MCF 10A (cell line): ENCODE results near the gene DRG2. TPM values are rescaled to one million over a fixed set of nuclear protein-coding genes. Genes with fewer than 3 reads are reported as not detected.

Experiments
- BruUV-seq: library from RNA; stranded (reverse); fragments of 400-500 nt; replicated peaks from 2 replicates; lab custom pipeline; 2021; lab: Mats Ljungman, UMichigan
- CTCF ChIA-PET: fragments of 300-600 bp; sonication (Branson Sonifier 250); formaldehyde crosslinking; extraction: SDS; loops from one replicate; lab custom pipeline; 2021; ENCODE audit warnings: antibody characterized with exemption, inconsistent platforms; lab: Yijun Ruan, JAX
- POLR2A ChIA-PET: fragments of 300-600, 350-650 bp; sonication (Branson Sonifier 250); formaldehyde crosslinking; extraction: SDS; loops from one replicate; lab custom pipeline; 2020; ENCODE audit warnings: antibody characterized with exemption, inconsistent platforms; lab: Yijun Ruan, JAX
- DNase-seq: peaks from one replicate; pipeline ENCODE4 v3.0.0-alpha.2; 2018; ENCODE audit not compliant: unreplicated experiment
- H3K27ac Mint-ChIP-seq: one replicate; pipeline ENCODE4 v1.8.0; 2022; ENCODE audit warnings: mild to moderate bottlenecking, low read depth, mixed read lengths; ENCODE audit not compliant: unreplicated experiment
- H3K27me3 Mint-ChIP-seq: one replicate; pipeline ENCODE4 v1.8.0; 2022; ENCODE audit warnings: mixed read lengths; ENCODE audit not compliant: insufficient read depth, unreplicated experiment
- H3K36me3 Mint-ChIP-seq: one replicate; pipeline ENCODE4 v1.8.0; 2022; ENCODE audit warnings: mild to moderate bottlenecking, moderate library complexity, mixed read lengths; ENCODE audit not compliant: insufficient read depth, unreplicated experiment
- H3K4me1 Mint-ChIP-seq: one replicate; pipeline ENCODE4 v1.8.0; 2022; ENCODE audit warnings: mixed read lengths; ENCODE audit not compliant: insufficient read depth, unreplicated experiment
- H3K4me3 Mint-ChIP-seq: one replicate; pipeline ENCODE4 v1.8.0; 2022; ENCODE audit warnings: mild to moderate bottlenecking, moderate library complexity, mixed read lengths; ENCODE audit not compliant: unreplicated experiment
- H3K9me3 Mint-ChIP-seq: one replicate; pipeline ENCODE4 v1.8.0; 2022; ENCODE audit warnings: mixed read lengths; ENCODE audit not compliant: unreplicated experiment
- intact Hi-C: fragments of 100-400 bp; cut with micrococcal nuclease; formaldehyde crosslinking; loops from 2 replicates; pipeline ENCODE4 v1.14.1; 2022
- total RNA-seq: library from RNA; stranded (reverse); gene quantifications from 2 replicates; pipeline ENCODE4 v1.2.3, GENCODE V29; 2022
- TF ChIP-seq, protein P1 (sequence below): fragments of 200-600 bp; IDR thresholded peaks from one replicate; pipeline ENCODE4 v1.8.0; 2022; ENCODE audit warnings: antibody characterized with exemption, mild to moderate bottlenecking; ENCODE audit not compliant: unreplicated experiment

Gene DRG2
- total RNA-seq, 1 experiment from 2014 or later, result 39.5 TPM

DNA sequence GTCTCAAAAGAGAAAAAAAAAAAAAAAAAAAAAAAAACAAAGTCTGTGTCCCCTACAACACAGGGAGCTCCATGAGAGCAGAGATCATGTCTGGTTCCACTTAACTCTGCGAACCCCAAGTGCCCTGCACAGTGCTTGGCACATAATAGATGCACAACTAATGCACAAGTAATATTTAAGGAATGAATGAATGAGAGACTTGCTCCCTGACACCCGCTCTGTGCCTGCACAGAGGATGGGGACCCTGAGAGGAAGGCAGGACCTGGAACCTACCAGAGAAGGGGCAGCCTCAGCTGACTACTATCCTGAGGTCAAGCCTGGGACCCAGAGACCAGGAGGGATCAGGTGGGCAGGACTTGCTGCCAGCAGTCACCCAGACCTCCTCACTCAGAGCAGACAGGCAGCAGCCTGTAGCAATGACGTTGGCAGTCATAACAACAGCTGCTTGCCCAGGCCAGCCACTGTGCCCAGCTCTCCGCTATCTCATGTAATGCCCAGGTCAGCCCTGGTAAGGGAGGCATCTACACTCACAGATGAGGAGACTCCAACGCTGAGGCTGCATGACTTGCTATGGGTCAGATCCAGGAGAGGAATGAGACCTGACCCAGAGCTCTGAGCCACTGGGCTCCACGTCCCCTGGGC lies 23.7 kb downstream of the DRG2 start:
- Mint-ChIP-seq H3K4me3 (no peak overlapping the region), H3K9me3 (no peaks in the 10 kb centered on the region), H3K4me1 (no peaks in the 10 kb centered on the region), H3K27ac (no peak overlapping the region), H3K27me3 (no peaks in the 10 kb centered on the region), H3K36me3 (peaks cover 9% of the 10 kb centered on the region)
- CTCF ChIA-PET, result interaction anchor here (0.6 to 1.0 kb wide), 2 partner anchors 98 to 1402 kb away, joined by 3 read pairs; no protein-coding TSS in a partner anchor
- POLR2A ChIA-PET, result interaction anchor here (1.5 kb wide), 1 partner anchor 13 kb away, joined by 3 read pairs; no protein-coding TSS in a partner anchor
- DNase-seq, result no peak
- no TSS peak for BruUV-seq
- intact Hi-C loops, result no loop called here
- TF ChIP-seq, protein P1, sequence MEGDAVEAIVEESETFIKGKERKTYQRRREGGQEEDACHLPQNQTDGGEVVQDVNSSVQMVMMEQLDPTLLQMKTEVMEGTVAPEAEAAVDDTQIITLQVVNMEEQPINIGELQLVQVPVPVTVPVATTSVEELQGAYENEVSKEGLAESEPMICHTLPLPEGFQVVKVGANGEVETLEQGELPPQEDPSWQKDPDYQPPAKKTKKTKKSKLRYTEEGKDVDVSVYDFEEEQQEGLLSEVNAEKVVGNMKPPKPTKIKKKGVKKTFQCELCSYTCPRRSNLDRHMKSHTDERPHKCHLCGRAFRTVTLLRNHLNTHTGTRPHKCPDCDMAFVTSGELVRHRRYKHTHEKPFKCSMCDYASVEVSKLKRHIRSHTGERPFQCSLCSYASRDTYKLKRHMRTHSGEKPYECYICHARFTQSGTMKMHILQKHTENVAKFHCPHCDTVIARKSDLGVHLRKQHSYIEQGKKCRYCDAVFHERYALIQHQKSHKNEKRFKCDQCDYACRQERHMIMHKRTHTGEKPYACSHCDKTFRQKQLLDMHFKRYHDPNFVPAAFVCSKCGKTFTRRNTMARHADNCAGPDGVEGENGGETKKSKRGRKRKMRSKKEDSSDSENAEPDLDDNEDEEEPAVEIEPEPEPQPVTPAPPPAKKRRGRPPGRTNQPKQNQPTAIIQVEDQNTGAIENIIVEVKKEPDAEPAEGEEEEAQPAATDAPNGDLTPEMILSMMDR, result no peak

DNA sequence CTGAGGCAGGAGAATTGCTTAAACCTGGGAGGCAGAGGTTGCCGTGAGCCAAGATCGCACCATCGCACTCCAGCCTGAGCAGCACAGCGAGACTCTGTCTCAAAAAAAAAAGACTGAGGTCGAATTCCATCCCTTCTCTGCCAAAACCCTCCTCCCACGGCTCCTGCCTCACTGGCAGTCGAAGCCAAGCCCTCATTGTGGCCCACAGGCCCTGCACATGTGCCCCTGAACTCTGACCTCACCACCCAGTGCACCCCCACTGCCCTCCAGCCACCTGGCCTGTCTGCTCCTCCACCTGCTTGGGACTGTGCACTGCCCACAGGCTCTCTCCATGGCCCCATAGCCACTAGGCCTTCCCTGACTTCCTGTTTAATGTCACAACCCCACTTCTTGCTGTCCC lies 27.8 kb downstream of the DRG2 start:
- no peak overlapping the region for H3K4me3 Mint-ChIP-seq
- TF ChIP-seq, protein P1, result no peak
- no peaks in the 10 kb centered on the region for H3K36me3 Mint-ChIP-seq
- no peaks in the 10 kb centered on the region for H3K4me1 Mint-ChIP-seq
- H3K9me3 Mint-ChIP-seq, result peaks cover 7% of the 10 kb centered on the region
- no peak overlapping the region for H3K27ac Mint-ChIP-seq
- BruUV-seq, result no TSS peak
- no peak for DNase-seq
- intact Hi-C loops, result no loop called here
- ChIA-PET POLR2A (no interaction called here), CTCF (interaction anchor here (0.7 kb wide), 1 partner anchor 21 kb away, joined by 3 read pairs; no protein-coding TSS in a partner anchor)
- no peaks in the 10 kb centered on the region for H3K27me3 Mint-ChIP-seq

DNA sequence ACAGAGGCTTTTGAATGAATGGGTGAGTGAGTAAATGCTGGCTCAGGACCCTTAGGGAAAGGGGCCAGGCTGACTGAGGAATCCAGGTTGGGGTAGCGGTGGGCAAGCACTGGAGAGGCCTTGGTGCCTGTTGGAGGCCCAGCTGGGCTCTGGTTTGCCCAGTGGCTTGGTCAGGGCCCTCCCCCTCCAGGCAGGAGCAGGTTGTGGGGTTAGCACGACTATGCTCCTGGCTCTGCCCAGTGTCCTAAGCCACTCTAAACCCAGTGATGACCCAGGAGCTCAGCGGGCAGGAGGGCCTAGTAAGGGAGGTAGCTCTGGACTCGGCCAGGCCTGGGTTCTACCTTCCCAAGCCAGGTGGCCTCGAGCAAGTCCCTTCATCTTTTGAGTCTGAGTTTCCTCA lies 28.3 kb downstream of the DRG2 start:
- ChIA-PET CTCF (no interaction called here), POLR2A (no interaction called here)
- Mint-ChIP-seq H3K9me3 (peaks cover 7% of the 10 kb centered on the region), H3K36me3 (no peaks in the 10 kb centered on the region), H3K4me3 (no peak overlapping the region), H3K27ac (no peak overlapping the region), H3K27me3 (no peaks in the 10 kb centered on the region), H3K4me1 (no peaks in the 10 kb centered on the region)
- no peak for DNase-seq
- intact Hi-C loops, result no loop called here
- TF ChIP-seq, protein P1, result no peak
- no TSS peak for BruUV-seq

DNA sequence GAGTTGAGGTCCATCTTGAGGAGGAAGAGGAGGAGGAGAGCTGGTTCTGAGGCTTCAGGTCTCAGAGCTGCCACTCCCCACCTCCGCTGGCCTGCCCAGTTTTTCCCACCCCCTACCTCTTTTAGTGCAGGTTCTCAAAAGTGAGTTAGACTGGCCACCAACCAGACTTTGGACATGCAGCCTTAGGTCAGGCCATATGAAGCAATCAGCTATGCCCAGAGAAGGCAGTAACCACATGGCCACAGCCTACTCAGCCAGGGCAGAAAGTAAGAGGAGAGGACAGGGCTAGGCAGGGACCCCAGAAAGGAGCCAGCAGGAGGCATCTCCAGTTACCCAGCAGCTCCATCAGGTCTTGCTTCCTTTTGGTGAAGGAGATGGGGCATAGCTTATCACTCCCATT lies 29.8 kb downstream of the DRG2 start:
- Mint-ChIP-seq H3K27ac (no peak overlapping the region), H3K4me1 (no peaks in the 10 kb centered on the region), H3K9me3 (peaks cover 7% of the 10 kb centered on the region), H3K4me3 (no peak overlapping the region), H3K36me3 (no peaks in the 10 kb centered on the region), H3K27me3 (no peaks in the 10 kb centered on the region)
- ChIA-PET CTCF (interaction anchor here (1.1 to 1.4 kb wide), 2 partner anchors 22 to 23 kb away, joined by 4 to 6 read pairs; no protein-coding TSS in a partner anchor), POLR2A (no interaction called here)
- BruUV-seq, result no TSS peak
- DNase-seq, result no peak
- intact Hi-C loops, result no loop called here
- TF ChIP-seq, protein P1, result no peak
